HT1080 (cell line): ENCODE results near the gene DMRTC1B. TPM values are rescaled to one million over a fixed set of nuclear protein-coding genes. Genes with fewer than 3 reads are reported as not detected.

ENCODE experiments used
- small RNA-seq: library from RNA; depleted of rRNA; stranded (forward); fragments of <200 nt; gene quantifications from one replicate; pipeline ENCODE3, GENCODE V24; 2014
- total RNA-seq: library from RNA; depleted of rRNA; stranded (reverse); fragments of >200 nt; shearing (Covaris generic); gene quantifications from 2 replicates; pipeline ENCODE4 v1.2.3, GENCODE V29; 2014; rRNA removed

DMRTC1B gene
- total RNA-seq, 1 experiment from 2014 or later = not detected

Small RNA genes lying within 50 kb of the gene (small RNA-seq; reads per million reads assigned to genes)
- gene RNU1-112P = not detected

Other genes with a start within 250 kb of the DMRTC1B start
- 27.0 and 34.3 TPM in 2 replicates for gene HDAC8, start 204.0 kb upstream of the DMRTC1B start, total RNA-seq
- 6.9 and 8.3 TPM in 2 replicates for gene PHKA1, start 62.6 kb upstream of the DMRTC1B start, total RNA-seq
- gene FAM236B, start 5.8 kb downstream of the DMRTC1B start, total RNA-seq = not detected in 2 replicates
- gene FAM236D, start 31.3 kb downstream of the DMRTC1B start, total RNA-seq = not detected in 2 replicates
- gene FAM236C, start 135.7 kb downstream of the DMRTC1B start, total RNA-seq = not detected in 2 replicates
- gene FAM236A, start 161.3 kb downstream of the DMRTC1B start, total RNA-seq = not detected in 2 replicates
- not detected in 2 replicates for gene DMRTC1, start 166.9 kb downstream of the DMRTC1B start, total RNA-seq
- not detected in 2 replicates for gene PABPC1L2B, start 226.0 kb downstream of the DMRTC1B start, total RNA-seq